GM06990 (cell line): ENCODE results near the gene RNF26.

ENCODE experiments used
- DNase-seq: peaks from one replicate; pipeline ENCODE4 v3.0.0-alpha.2; 2011; ENCODE audit not compliant: insufficient read length; ENCODE audit errors: extremely low read depth
- H3K27me3 ChIP-seq: replicated peaks from 2 replicates; pipeline ENCODE4 v1.6.0; 2011; ENCODE audit warnings: low read length; ENCODE audit not compliant: control insufficient read depth, insufficient read depth
- H3K36me3 ChIP-seq: 2 replicates; pipeline ENCODE4 v1.5.1; 2011; ENCODE audit warnings: low read length; ENCODE audit not compliant: control insufficient read depth, insufficient read depth
- H3K4me3 ChIP-seq: replicated peaks from 2 replicates; pipeline ENCODE4 v1.5.1; 2011; ENCODE audit warnings: low read depth, mild to moderate bottlenecking, control low read depth, low read length
- TF ChIP-seq, protein P1 (sequence below): IDR thresholded peaks from 2 replicates; pipeline ENCODE4 v1.5.1; 2011; ENCODE audit warnings: low read length, control low read depth, mild to moderate bottlenecking, inconsistent platforms; ENCODE audit not compliant: insufficient read depth, poor library complexity, severe bottlenecking

The RNF26 gene

GRCh38 chr11:119384332-119384731 is 50.0 kb downstream of the RNF26 start:
- H3K36me3 ChIP-seq, result no peaks in the 10 kb centered on the region
- DNase-seq, result no peak
- TF ChIP-seq, protein P1, sequence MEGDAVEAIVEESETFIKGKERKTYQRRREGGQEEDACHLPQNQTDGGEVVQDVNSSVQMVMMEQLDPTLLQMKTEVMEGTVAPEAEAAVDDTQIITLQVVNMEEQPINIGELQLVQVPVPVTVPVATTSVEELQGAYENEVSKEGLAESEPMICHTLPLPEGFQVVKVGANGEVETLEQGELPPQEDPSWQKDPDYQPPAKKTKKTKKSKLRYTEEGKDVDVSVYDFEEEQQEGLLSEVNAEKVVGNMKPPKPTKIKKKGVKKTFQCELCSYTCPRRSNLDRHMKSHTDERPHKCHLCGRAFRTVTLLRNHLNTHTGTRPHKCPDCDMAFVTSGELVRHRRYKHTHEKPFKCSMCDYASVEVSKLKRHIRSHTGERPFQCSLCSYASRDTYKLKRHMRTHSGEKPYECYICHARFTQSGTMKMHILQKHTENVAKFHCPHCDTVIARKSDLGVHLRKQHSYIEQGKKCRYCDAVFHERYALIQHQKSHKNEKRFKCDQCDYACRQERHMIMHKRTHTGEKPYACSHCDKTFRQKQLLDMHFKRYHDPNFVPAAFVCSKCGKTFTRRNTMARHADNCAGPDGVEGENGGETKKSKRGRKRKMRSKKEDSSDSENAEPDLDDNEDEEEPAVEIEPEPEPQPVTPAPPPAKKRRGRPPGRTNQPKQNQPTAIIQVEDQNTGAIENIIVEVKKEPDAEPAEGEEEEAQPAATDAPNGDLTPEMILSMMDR, result no peak
- H3K27me3 ChIP-seq, result no peaks in the 10 kb centered on the region; the same call in none of the 2 replicates
- H3K4me3 ChIP-seq, result no peak overlapping the region
